WTC11 (cell line): ENCODE results near the gene ERVW-1. TPM values are rescaled to one million over a fixed set of nuclear protein-coding genes. Genes with fewer than 3 reads are reported as not detected.

Source experiments
- ATAC-seq: fragments of 200-7000 bp; cut with Tn5 transposase; 2 replicates; pipeline ENCODE4 v1.10.0; 2021; ENCODE audit warnings: mild to moderate bottlenecking, moderate library complexity
- CTCF ChIA-PET: fragments of 300-600 bp; sonication (Branson Sonifier 250); formaldehyde crosslinking; loops from one replicate; lab custom pipeline; 2021; ENCODE audit warnings: antibody characterized with exemption; lab: Charles Lee
- POLR2A ChIA-PET: fragments of 350-600 bp; sonication (Branson Sonifier 250); formaldehyde crosslinking; loops from one replicate; lab custom pipeline; 2021; ENCODE audit warnings: antibody characterized with exemption; lab: Charles Lee
- DNase-seq: peaks from one replicate; pipeline ENCODE4 v3.0.0; 2021; ENCODE audit warnings: low spot score
- H3K27ac Mint-ChIP-seq: 2 replicates; pipeline ENCODE4 v1.8.0; 2021; ENCODE audit warnings: mixed read lengths
- H3K27me3 Mint-ChIP-seq: 2 replicates; pipeline ENCODE4 v1.8.0; 2021; ENCODE audit warnings: low read depth, mild to moderate bottlenecking, moderate library complexity, mixed read lengths
- H3K36me3 Mint-ChIP-seq: 2 replicates; pipeline ENCODE4 v1.8.0; 2021; ENCODE audit warnings: mixed read lengths
- H3K4me1 Mint-ChIP-seq: 2 replicates; pipeline ENCODE4 v1.8.0; 2022; ENCODE audit warnings: mixed read lengths
- H3K4me3 Mint-ChIP-seq: 2 replicates; pipeline ENCODE4 v1.8.0; 2021; ENCODE audit warnings: mild to moderate bottlenecking, moderate library complexity, mixed read lengths
- H3K9me3 Mint-ChIP-seq: 2 replicates; pipeline ENCODE4 v1.8.0; 2021; ENCODE audit warnings: mixed read lengths
- AR ChIP-seq: fragments of 250-450 bp; sonication (Bioruptor Pico); IDR thresholded peaks from 2 replicates; pipeline ENCODE4 v1.9.0; 2021; ENCODE audit warnings: mild to moderate bottlenecking
- ARID4B ChIP-seq: sonication (generic); formaldehyde crosslinking; IDR thresholded peaks from 2 replicates; pipeline ENCODE4 v1.8.0; 2023; ENCODE audit warnings: missing genetic modification reagents, mild to moderate bottlenecking, borderline replicate concordance
- ATF3 ChIP-seq: sonication (generic); formaldehyde crosslinking; conservative IDR thresholded peaks from 2 replicates; pipeline ENCODE4 v1.8.1; 2022; ENCODE audit warnings: mild to moderate bottlenecking, missing genetic modification reagents
- CREM ChIP-seq: sonication (generic); formaldehyde crosslinking; IDR thresholded peaks from 2 replicates; pipeline ENCODE4 v1.8.1; 2022; ENCODE audit warnings: mild to moderate bottlenecking, missing genetic modification reagents, moderate library complexity
- E2F5 ChIP-seq: sonication (generic); formaldehyde crosslinking; IDR thresholded peaks from 2 replicates; pipeline ENCODE4 v1.8.1; 2022; ENCODE audit warnings: mild to moderate bottlenecking, moderate library complexity, missing genetic modification reagents
- ETV6 ChIP-seq: sonication (generic); formaldehyde crosslinking; IDR thresholded peaks from 2 replicates; pipeline ENCODE4 v1.8.1; 2022; ENCODE audit warnings: mild to moderate bottlenecking, missing genetic modification reagents
- FOXP1 ChIP-seq: sonication (generic); formaldehyde crosslinking; IDR thresholded peaks from 2 replicates; pipeline ENCODE4 v1.8.0; 2022; ENCODE audit warnings: missing genetic modification reagents, mild to moderate bottlenecking, moderate library complexity, borderline replicate concordance
- FOXP4 ChIP-seq: sonication (generic); formaldehyde crosslinking; IDR thresholded peaks from 2 replicates; pipeline ENCODE4 v1.8.0; 2022; ENCODE audit warnings: mild to moderate bottlenecking, missing genetic modification reagents
- HMGXB4 ChIP-seq: sonication (generic); formaldehyde crosslinking; IDR thresholded peaks from 2 replicates; pipeline ENCODE4 v1.8.1; 2023; ENCODE audit warnings: mild to moderate bottlenecking, moderate library complexity, missing genetic modification reagents
- JUN ChIP-seq: sonication (generic); formaldehyde crosslinking; IDR thresholded peaks from 2 replicates; pipeline ENCODE4 v1.8.0; 2023; ENCODE audit warnings: mild to moderate bottlenecking, missing genetic modification reagents
- KAT7 ChIP-seq: sonication (generic); formaldehyde crosslinking; IDR thresholded peaks from 2 replicates; pipeline ENCODE4 v1.8.1; 2023; ENCODE audit warnings: missing genetic modification reagents, mild to moderate bottlenecking, borderline replicate concordance
- NR2C2 ChIP-seq: sonication (generic); formaldehyde crosslinking; IDR thresholded peaks from 2 replicates; pipeline ENCODE4 v1.8.0; 2022; ENCODE audit warnings: mild to moderate bottlenecking, missing genetic modification reagents
- PRRX2 ChIP-seq: fragments of 250-450 bp; sonication (Bioruptor Pico); IDR thresholded peaks from 2 replicates; pipeline ENCODE4 v1.8.0; 2021; ENCODE audit warnings: mild to moderate bottlenecking
- TEAD1 ChIP-seq: sonication (generic); formaldehyde crosslinking; IDR thresholded peaks from 2 replicates; pipeline ENCODE4 v1.8.0; 2022; ENCODE audit warnings: mild to moderate bottlenecking, missing genetic modification reagents
- ZNF263 ChIP-seq: sonication (generic); formaldehyde crosslinking; IDR thresholded peaks from 2 replicates; pipeline ENCODE4 v1.8.1; 2022; ENCODE audit warnings: low read depth, mild to moderate bottlenecking, moderate library complexity, missing genetic modification reagents
- ZNF423 ChIP-seq: fragments of 250-450 bp; sonication (Bioruptor Pico); IDR thresholded peaks from 2 replicates; pipeline ENCODE4 v2.1.2; 2022; ENCODE audit warnings: mild to moderate bottlenecking, moderate library complexity
- ZNF425 ChIP-seq: fragments of 250-450 bp; sonication (Bioruptor Pico); conservative IDR thresholded peaks from 2 replicates; pipeline ENCODE4 v1.9.0; 2021; ENCODE audit warnings: mild to moderate bottlenecking
- total RNA-seq: library from RNA; stranded (reverse); gene quantifications from 3 replicates; pipeline ENCODE4 v1.2.3, GENCODE V29; 2021

ERVW-1 gene
- total RNA-seq, 1 experiment from 2014 or later = 0.07 TPM

- no peak for TF ChIP-seq ARID4B (CRISPR knock-in tag)
- TF ChIP-seq, all 79 proteins: peak for 2
Measured at GRCh38 chr7:92437956-92438491, 39.7 kb downstream of the ERVW-1 start (continued).

- Mint-ChIP-seq H3K36me3 (no peaks in the 10 kb centered on the region), H3K9me3 (peaks cover 36% of the 10 kb centered on the region), H3K4me3 (peak overlapping the region; percentile 26; the same call in 1 of the 2 replicates), H3K27ac (peak overlapping the region; percentile 60; the same call in 1 of the 2 replicates), H3K27me3 (no peaks in the 10 kb centered on the region), H3K4me1 (peaks cover 43% of the 10 kb centered on the region)
- DNase-seq (no peak), ATAC-seq (peak; percentile 68)
- ChIA-PET POLR2A (interaction anchor here (1.5 to 1.8 kb wide), 2 partner anchors 11 to 302 kb away, joined by 3 to 10 read pairs; partner anchors contain the start of genes CYP51A1 and GATAD1), CTCF (interaction anchor here (2.4 to 2.6 kb wide), 2 partner anchors 10 to 12 kb away, joined by 34 to 40 read pairs; partner anchors contain the start of gene GATAD1)
- TF ChIP-seq NR2C2 (CRISPR knock-in tag) = no peak
- no peak for TF ChIP-seq ATF3
- no peak for TF ChIP-seq JUN (CRISPR knock-in tag)
- 0 out of 2 replicates have a peak, but pooled peaks have one; percentile 9 for TF ChIP-seq TEAD1 (CRISPR knock-in tag)
- 0 out of 2 replicates have a peak, but pooled peaks have one; percentile 10 for TF ChIP-seq ETV6 (CRISPR knock-in tag)
- no peak for TF ChIP-seq CREM (CRISPR knock-in tag)
- TF ChIP-seq ZNF263 = no peak
- TF ChIP-seq E2F5 = no peak
- no peak for TF ChIP-seq PRRX2 (CRISPR knock-in tag)
- no peak for TF ChIP-seq ZNF423 (CRISPR knock-in tag)
- TF ChIP-seq FOXP1 = peak; percentile 25; the same call in 1 of the 2 replicates
- TF ChIP-seq KAT7 (CRISPR knock-in tag) = no peak
- no peak for TF ChIP-seq ZNF425 (CRISPR knock-in tag)
- TF ChIP-seq AR (CRISPR knock-in tag) = no peak
- peak; percentile 45; the same call in 1 of the 2 replicates for TF ChIP-seq FOXP4 (CRISPR knock-in tag)
- TF ChIP-seq HMGXB4 (CRISPR knock-in tag) = no peak
Measured at GRCh38 chr7:92436612-92437445, 40.9 kb downstream of the ERVW-1 start.
